Measurements from ENCODE around the gene TREML4. TPM values are rescaled to one million over a fixed set of nuclear protein-coding genes. Genes with fewer than 3 reads are reported as not detected.
"Not testable (repeated sequence)": the region's sequence is repeated elsewhere in the genome, so short reads cannot be mapped to it uniquely, and the experiment has no call there.

Gene TREML4
- total and polyA plus RNA-seq, 9 of the 15 experiments (the other 6 are each of a cell fraction or from before 2014, with no cell fraction given): not detected

- POLR2A ChIA-PET: interaction anchor here (0.7 to 1.5 kb wide), 2 partner anchors 9 to 13 kb away, joined by 3 to 5 read pairs; no protein-coding TSS in a partner anchor
These were observed 39.1 kb upstream of the TREML4 start for GRCh38 chr6:41189046-41189445.

DNA sequence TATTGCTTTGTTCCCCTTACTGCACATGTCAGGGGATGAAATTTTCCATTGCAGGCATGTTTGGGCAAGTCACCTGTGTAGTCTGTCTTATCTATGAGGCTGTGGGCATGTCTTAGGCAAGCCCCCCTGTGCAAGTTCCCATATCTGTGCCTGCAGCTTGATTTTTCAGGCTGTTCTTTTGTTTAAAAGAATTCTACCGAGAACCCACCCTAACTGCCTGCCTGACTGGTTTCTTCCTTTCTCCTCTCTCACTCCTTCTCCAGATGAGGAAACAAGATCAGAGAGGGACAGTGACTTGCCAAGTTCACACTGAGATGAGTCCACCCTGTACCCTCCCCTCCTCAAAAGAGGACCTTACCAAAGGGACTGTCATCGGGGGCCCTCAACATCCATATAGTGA lies 38.2 kb upstream of the TREML4 start:
- DNase-seq (ENCODE audit: extremely low read depth in 1 of 4, low spot score in 3 of 4) (no peak), ATAC-seq (no peak), FAIRE-seq (no peak)
- no peak overlapping the region for H2AFZ ChIP-seq (ENCODE audit: low read depth, low read length)
- BruUV-seq (replicated peaks): no TSS peak
- POLR2A ChIA-PET: interaction anchor here (0.7 to 1.5 kb wide), 2 partner anchors 10 to 11 kb away, joined by 3 read pairs; partner anchors contain the start of gene TREML2
- no peak overlapping the region for H3K4me3 ChIP-seq
- intact Hi-C loops (cut with micrococcal nuclease): loop anchor here (5.0 kb wide), 1 partner anchor 127 kb away; no protein-coding TSS in a partner anchor
- H3K9me3 ChIP-seq (replicated peaks; ENCODE audit: control insufficient read depth, insufficient read depth, low read depth, low read length): no peaks in the 10 kb centered on the region
- CTCF ChIA-PET (ENCODE audit: low intra/inter-chr PET ratio): no interaction called here
- H3K9me1 ChIP-seq (ENCODE audit: control insufficient read depth, insufficient read depth, low read length): no peaks in the 10 kb centered on the region
- TF ChIP-seq CBX5 (IDR thresholded peaks at IDR 0.05; ENCODE audit: borderline replicate concordance, low read depth) (no peak), PCBP2 (IDR thresholded peaks at IDR 0.05; ENCODE audit: low read depth, low read length, poor library complexity, severe bottlenecking) (no peak), FOSL1 (tag; conservative IDR thresholded peaks at IDR 0.05) (no peak), ZNF311 (CRISPR knock-in tag; IDR thresholded peaks at IDR 0.05) (no peak), ZFP36 (IDR thresholded peaks at IDR 0.05; ENCODE audit: low read depth, low read length, partially characterized antibody) (peak; percentile 90), TRIM28 (IDR thresholded peaks at IDR 0.05) (0 out of 2 replicates have a peak, but pooled peaks have one; percentile 53), ZFPM2 (CRISPR knock-in tag; IDR thresholded peaks at IDR 0.05) (no peak), ZNF280A (IDR thresholded peaks at IDR 0.05; ENCODE audit: low read depth, partially characterized antibody) (peak; percentile 68), TRIM24 (IDR thresholded peaks at IDR 0.05) (0 out of 4 replicates have a peak, but pooled peaks of 1 of the 2 experiments have one; percentile 20), CBX1 (IDR thresholded peaks at IDR 0.05; ENCODE audit: low read depth) (0 out of 2 replicates have a peak, but pooled peaks have one; percentile 44)
- WGBS (ENCODE audit: insufficient coverage, low coverage, missing lambda C conversion rate): 4% methylated on average over 2 of the region's 2 CpGs
- no peaks in the 10 kb centered on the region for H4K20me1 ChIP-seq (replicated peaks; ENCODE audit: control insufficient read depth, insufficient read depth, low read length)
- H3K27me3 ChIP-seq (ENCODE audit: control insufficient read depth in 2 of 2, insufficient read depth in 2 of 2, low read length in 2 of 2): peaks cover 0 to 19% of the 10 kb centered on the region in 2 experiments; a peak in 4 of 5 replicates
- no peak overlapping the region for H3K27ac ChIP-seq (ENCODE audit: extremely low read depth, low read depth, low read length)
- H3K36me3 ChIP-seq (ENCODE audit: control insufficient read depth, insufficient read depth, low read length): no peaks in the 10 kb centered on the region
- no peaks in the 10 kb centered on the region for H3K79me2 ChIP-seq (ENCODE audit: control insufficient read depth, insufficient read depth, low read length)
- no peak overlapping the region for H3K9ac ChIP-seq (ENCODE audit: insufficient read depth in 1 of 2, low read depth in 2 of 2, low read length in 2 of 2)
- in situ Hi-C loops (cut with MboI): no loop called here
- no peaks in the 10 kb centered on the region for H3K4me1 ChIP-seq (replicated peaks in 1 of 2; ENCODE audit: control insufficient read depth in 2 of 2, insufficient read depth in 2 of 2, low read length in 2 of 2)
- no peak overlapping the region for H3K4me2 ChIP-seq (ENCODE audit: insufficient read depth, low read length)

More at GRCh38 chr6:41189046-41189445, 39.1 kb upstream of the TREML4 start:
- H3K27me3 ChIP-seq (ENCODE audit: control insufficient read depth in 2 of 2, insufficient read depth in 2 of 2, low read length in 2 of 2): peaks cover 0 to 23% of the 10 kb centered on the region in 2 experiments; a peak in 4 of 5 replicates
- BruUV-seq (replicated peaks); H3K27ac ChIP-seq (ENCODE audit: extremely low read depth, low read depth, low read length); CTCF ChIA-PET (ENCODE audit: low intra/inter-chr PET ratio); DNase-seq (ENCODE audit: extremely low read depth in 1 of 4, low spot score in 3 of 4); H3K9ac ChIP-seq (ENCODE audit: insufficient read depth in 1 of 2, low read depth in 2 of 2, low read length in 2 of 2); H3K4me1 ChIP-seq (replicated peaks in 1 of 2; ENCODE audit: control insufficient read depth in 2 of 2, insufficient read depth in 2 of 2, low read length in 2 of 2); ATAC-seq; intact Hi-C loops (cut with micrococcal nuclease); H3K4me3 ChIP-seq; FAIRE-seq; H3K36me3 ChIP-seq (ENCODE audit: control insufficient read depth, insufficient read depth, low read length); H3K9me3 ChIP-seq (replicated peaks; ENCODE audit: control insufficient read depth, insufficient read depth, low read depth, low read length); in situ Hi-C loops (cut with MboI); H2AFZ ChIP-seq (ENCODE audit: low read depth, low read length); H3K79me2 ChIP-seq (ENCODE audit: control insufficient read depth, insufficient read depth, low read length); H3K4me2 ChIP-seq (ENCODE audit: insufficient read depth, low read length); H4K20me1 ChIP-seq (replicated peaks; ENCODE audit: control insufficient read depth, insufficient read depth, low read length); H3K9me1 ChIP-seq (ENCODE audit: control insufficient read depth, insufficient read depth, low read length): not testable (repeated sequence)
- TF ChIP-seq RFX1 (IDR thresholded peaks at IDR 0.05) (peak; percentile 58; the same call in 1 of the 2 replicates), SRF (CRISPR knock-in tag; IDR thresholded peaks at IDR 0.05) (peak; percentile 15 to 88; a peak in 1 of 4 replicates), ZNF507 (tag; conservative IDR thresholded peaks at IDR 0.05) (peak; percentile 70)
